Neural crest cell (in vitro differentiated cells): ENCODE results near the gene DAAM2. TPM values are rescaled to one million over a fixed set of nuclear protein-coding genes. Genes with fewer than 3 reads are reported as not detected.
A peak's percentile ranks its signal among the peaks of the same experiment; 100 is the strongest.

Experiments used
- DNase-seq: peaks from one replicate; pipeline ENCODE4 v3.0.0; 2021; ENCODE audit warnings: low read depth, mixed read lengths, low spot score
- H3K27ac Mint-ChIP-seq: one replicate; pipeline ENCODE4 v1.8.0; 2021; ENCODE audit warnings: mild to moderate bottlenecking, mixed read lengths; ENCODE audit not compliant: unreplicated experiment
- H3K27me3 Mint-ChIP-seq: 2 replicates; pipeline ENCODE4 v1.8.0; 2021; ENCODE audit warnings: low read depth, mild to moderate bottlenecking, mixed read lengths
- H3K36me3 Mint-ChIP-seq: 2 replicates; pipeline ENCODE4 v1.8.0; 2021; ENCODE audit warnings: low read depth, mild to moderate bottlenecking, mixed read lengths
- H3K4me1 Mint-ChIP-seq: 2 replicates; pipeline ENCODE4 v1.8.0; 2021; ENCODE audit warnings: mixed read lengths
- H3K4me3 Mint-ChIP-seq: one replicate; pipeline ENCODE4 v1.8.0; 2021; ENCODE audit warnings: mild to moderate bottlenecking, mixed read lengths
- H3K9me3 Mint-ChIP-seq: 2 replicates; pipeline ENCODE4 v1.8.0; 2021; ENCODE audit warnings: mixed read lengths
- total RNA-seq: library from RNA; stranded (reverse); gene quantifications from 2 replicates; pipeline ENCODE4 v1.2.1, GENCODE V29; 2021
- TF ChIP-seq, protein P1 (sequence below): fragments of 200-600 bp; sonication (generic); conservative IDR thresholded peaks from 2 replicates; pipeline ENCODE4 v1.5.0; 2021; ENCODE audit warnings: antibody characterized with exemption, mild to moderate bottlenecking

Gene DAAM2
- total RNA-seq, 1 donor from 2014 or later, result 17.6 TPM

GRCh38 chr6:39851331-39851730 lies 59.2 kb downstream of the DAAM2 start:
- Mint-ChIP-seq H3K4me1 (peaks cover 34% of the 10 kb centered on the region), H3K36me3 (no peaks in the 10 kb centered on the region), H3K27me3 (no peaks in the 10 kb centered on the region), H3K4me3 (no peak overlapping the region), H3K9me3 (no peaks in the 10 kb centered on the region), H3K27ac (peak overlapping the region; percentile 51)
- DNase-seq, result no peak
- TF ChIP-seq, protein P1, sequence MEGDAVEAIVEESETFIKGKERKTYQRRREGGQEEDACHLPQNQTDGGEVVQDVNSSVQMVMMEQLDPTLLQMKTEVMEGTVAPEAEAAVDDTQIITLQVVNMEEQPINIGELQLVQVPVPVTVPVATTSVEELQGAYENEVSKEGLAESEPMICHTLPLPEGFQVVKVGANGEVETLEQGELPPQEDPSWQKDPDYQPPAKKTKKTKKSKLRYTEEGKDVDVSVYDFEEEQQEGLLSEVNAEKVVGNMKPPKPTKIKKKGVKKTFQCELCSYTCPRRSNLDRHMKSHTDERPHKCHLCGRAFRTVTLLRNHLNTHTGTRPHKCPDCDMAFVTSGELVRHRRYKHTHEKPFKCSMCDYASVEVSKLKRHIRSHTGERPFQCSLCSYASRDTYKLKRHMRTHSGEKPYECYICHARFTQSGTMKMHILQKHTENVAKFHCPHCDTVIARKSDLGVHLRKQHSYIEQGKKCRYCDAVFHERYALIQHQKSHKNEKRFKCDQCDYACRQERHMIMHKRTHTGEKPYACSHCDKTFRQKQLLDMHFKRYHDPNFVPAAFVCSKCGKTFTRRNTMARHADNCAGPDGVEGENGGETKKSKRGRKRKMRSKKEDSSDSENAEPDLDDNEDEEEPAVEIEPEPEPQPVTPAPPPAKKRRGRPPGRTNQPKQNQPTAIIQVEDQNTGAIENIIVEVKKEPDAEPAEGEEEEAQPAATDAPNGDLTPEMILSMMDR, result no peak

DNA sequence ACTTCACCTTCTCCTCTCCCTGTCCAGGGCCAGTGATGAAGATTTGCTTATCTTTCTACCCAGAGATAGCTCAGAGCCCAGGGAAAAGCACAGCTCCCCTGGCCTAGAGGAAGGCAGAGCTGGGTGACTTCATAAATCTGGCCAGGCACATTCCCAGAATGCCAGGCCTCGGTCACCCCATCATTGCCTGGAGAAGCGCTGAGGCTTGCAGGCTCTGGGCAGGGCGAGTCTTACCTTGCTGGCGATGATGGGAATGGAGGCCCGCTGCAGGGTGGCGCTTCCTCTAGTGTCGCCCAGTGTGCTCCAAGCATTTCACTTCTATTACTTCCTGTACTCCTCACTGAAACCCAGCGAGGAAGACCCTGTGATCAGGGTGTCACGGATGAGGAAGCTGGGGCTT lies 60.1 kb downstream of the DAAM2 start:
- TF ChIP-seq, protein P1, result no peak
- Mint-ChIP-seq H3K36me3 (no peaks in the 10 kb centered on the region), H3K9me3 (no peaks in the 10 kb centered on the region)

DNA sequence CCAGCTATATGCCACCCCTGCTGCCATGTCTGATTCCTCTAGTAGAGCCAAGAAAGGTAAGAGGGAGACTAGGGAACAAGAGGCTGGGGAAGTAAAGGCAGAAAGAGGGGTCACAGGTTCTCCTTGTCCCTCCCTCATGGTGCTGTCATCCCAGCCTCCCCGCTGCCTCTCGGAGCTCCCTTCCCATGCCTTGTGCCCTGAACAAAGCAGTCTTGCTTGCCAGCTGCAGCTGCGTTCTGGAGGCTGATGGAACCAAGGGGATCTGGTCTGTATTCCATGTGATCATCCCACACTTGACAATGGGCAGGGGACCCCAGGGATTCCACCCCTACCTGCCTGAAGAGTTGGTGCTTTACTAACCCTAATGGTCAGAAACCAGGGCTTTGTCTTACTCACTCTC lies 61.4 kb downstream of the DAAM2 start:
- peaks cover 22% of the 10 kb centered on the region for H3K4me1 Mint-ChIP-seq
- no peaks in the 10 kb centered on the region for H3K27me3 Mint-ChIP-seq
- no peaks in the 10 kb centered on the region for H3K9me3 Mint-ChIP-seq
- no peak for DNase-seq
- no peak overlapping the region for H3K27ac Mint-ChIP-seq
- H3K4me3 Mint-ChIP-seq, result no peak overlapping the region
- TF ChIP-seq, protein P1, result no peak
- H3K36me3 Mint-ChIP-seq, result peaks cover 4% of the 10 kb centered on the region

More for the DNA sequence above, 60.1 kb downstream of the DAAM2 start:
- H3K27me3 Mint-ChIP-seq, result no peaks in the 10 kb centered on the region
- no peak overlapping the region for H3K27ac Mint-ChIP-seq
- peaks cover 34% of the 10 kb centered on the region for H3K4me1 Mint-ChIP-seq
- H3K4me3 Mint-ChIP-seq, result no peak overlapping the region
- no peak for DNase-seq

GRCh38 chr6:39855356-39855995 lies 63.3 kb downstream of the DAAM2 start:
- H3K36me3 Mint-ChIP-seq, result peaks cover 4% of the 10 kb centered on the region
- peaks cover 15% of the 10 kb centered on the region for H3K4me1 Mint-ChIP-seq
- no peaks in the 10 kb centered on the region for H3K27me3 Mint-ChIP-seq
- no peaks in the 10 kb centered on the region for H3K9me3 Mint-ChIP-seq
- TF ChIP-seq, protein P1, result no peak
- no peak overlapping the region for H3K4me3 Mint-ChIP-seq
- H3K27ac Mint-ChIP-seq, result no peak overlapping the region
- no peak for DNase-seq

GRCh38 chr6:39859025-39859424 lies 66.8 kb downstream of the DAAM2 start:
- H3K4me1 Mint-ChIP-seq, result peaks cover 6% of the 10 kb centered on the region
- DNase-seq, result no peak
- H3K27me3 Mint-ChIP-seq, result no peaks in the 10 kb centered on the region
- H3K4me3 Mint-ChIP-seq, result no peak overlapping the region
- H3K27ac Mint-ChIP-seq, result no peak overlapping the region
- peaks cover 4% of the 10 kb centered on the region for H3K36me3 Mint-ChIP-seq
- TF ChIP-seq, protein P1, result no peak
- H3K9me3 Mint-ChIP-seq, result no peaks in the 10 kb centered on the region
